Ishikawa (cell line): ENCODE results near the gene TPRA1.

ENCODE experiments used
- EGR1 ChIP-seq: IDR thresholded peaks from 2 replicates; pipeline ENCODE4 v1.6.1; 2012
- NFIC ChIP-seq: IDR thresholded peaks from 2 replicates; pipeline ENCODE4 v1.6.1; 2012
- RAD21 ChIP-seq: IDR thresholded peaks from 2 replicates; pipeline ENCODE4 v1.6.1; 2012; ENCODE audit warnings: low read depth
- TF ChIP-seq, protein P1 (sequence below): IDR thresholded peaks from 2 replicates; pipeline ENCODE4 v1.6.1; 2012
- TF ChIP-seq, protein P2 (sequence below): IDR thresholded peaks from 2 replicates; pipeline ENCODE4 v1.6.1; 2012; ENCODE audit warnings: low read depth, mild to moderate bottlenecking

DNA sequence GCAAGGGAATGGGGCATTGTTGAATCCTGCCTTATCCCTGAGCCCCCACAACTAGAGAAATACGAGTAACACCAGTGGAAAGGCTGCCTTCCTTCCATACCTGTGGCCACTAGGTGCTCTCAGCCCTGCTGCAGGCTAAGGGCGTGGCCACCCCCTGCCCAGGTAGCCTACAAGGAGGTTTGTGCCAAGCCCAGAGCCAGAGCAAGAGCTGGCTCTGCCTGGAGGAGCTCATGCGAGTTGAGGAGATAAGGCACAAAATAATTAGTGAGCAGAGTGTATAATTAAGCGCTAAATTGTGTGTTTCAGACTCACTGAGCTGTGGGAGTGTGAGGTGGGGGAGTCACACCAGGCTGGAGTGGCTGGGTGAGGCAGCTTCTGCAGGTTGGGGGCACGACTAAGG, 49.2 kb downstream of the TPRA1 start:
- TF ChIP-seq RAD21: no peak
- TF ChIP-seq, protein P1, sequence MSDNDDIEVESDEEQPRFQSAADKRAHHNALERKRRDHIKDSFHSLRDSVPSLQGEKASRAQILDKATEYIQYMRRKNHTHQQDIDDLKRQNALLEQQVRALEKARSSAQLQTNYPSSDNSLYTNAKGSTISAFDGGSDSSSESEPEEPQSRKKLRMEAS: no peak
- no peak for TF ChIP-seq NFIC
- TF ChIP-seq EGR1: no peak
- TF ChIP-seq, protein P2, sequence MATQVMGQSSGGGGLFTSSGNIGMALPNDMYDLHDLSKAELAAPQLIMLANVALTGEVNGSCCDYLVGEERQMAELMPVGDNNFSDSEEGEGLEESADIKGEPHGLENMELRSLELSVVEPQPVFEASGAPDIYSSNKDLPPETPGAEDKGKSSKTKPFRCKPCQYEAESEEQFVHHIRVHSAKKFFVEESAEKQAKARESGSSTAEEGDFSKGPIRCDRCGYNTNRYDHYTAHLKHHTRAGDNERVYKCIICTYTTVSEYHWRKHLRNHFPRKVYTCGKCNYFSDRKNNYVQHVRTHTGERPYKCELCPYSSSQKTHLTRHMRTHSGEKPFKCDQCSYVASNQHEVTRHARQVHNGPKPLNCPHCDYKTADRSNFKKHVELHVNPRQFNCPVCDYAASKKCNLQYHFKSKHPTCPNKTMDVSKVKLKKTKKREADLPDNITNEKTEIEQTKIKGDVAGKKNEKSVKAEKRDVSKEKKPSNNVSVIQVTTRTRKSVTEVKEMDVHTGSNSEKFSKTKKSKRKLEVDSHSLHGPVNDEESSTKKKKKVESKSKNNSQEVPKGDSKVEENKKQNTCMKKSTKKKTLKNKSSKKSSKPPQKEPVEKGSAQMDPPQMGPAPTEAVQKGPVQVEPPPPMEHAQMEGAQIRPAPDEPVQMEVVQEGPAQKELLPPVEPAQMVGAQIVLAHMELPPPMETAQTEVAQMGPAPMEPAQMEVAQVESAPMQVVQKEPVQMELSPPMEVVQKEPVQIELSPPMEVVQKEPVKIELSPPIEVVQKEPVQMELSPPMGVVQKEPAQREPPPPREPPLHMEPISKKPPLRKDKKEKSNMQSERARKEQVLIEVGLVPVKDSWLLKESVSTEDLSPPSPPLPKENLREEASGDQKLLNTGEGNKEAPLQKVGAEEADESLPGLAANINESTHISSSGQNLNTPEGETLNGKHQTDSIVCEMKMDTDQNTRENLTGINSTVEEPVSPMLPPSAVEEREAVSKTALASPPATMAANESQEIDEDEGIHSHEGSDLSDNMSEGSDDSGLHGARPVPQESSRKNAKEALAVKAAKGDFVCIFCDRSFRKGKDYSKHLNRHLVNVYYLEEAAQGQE: no peak
